Smooth muscle cell (in vitro differentiated cells): ENCODE results near the gene SFMBT2. TPM values are rescaled to one million over a fixed set of nuclear protein-coding genes. Genes with fewer than 3 reads are reported as not detected.

Source experiments
- DNase-seq: peaks from one replicate; lab custom pipeline; 2025; ENCODE audit not compliant: unreplicated experiment; lab: John Stamatoyannopoulos, UW
- H2AFZ ChIP-seq: fragments of 200-600 bp; sonication (generic); 2 replicates; pipeline ENCODE4 v1.6.0; 2016; ENCODE audit warnings: antibody characterized with exemption, low read depth, mild to moderate bottlenecking
- H3F3A ChIP-seq: fragments of 200-600 bp; sonication (generic); 2 replicates; pipeline ENCODE4 v1.6.0; 2017; ENCODE audit warnings: antibody characterized with exemption, low read depth
- H3K27ac ChIP-seq: fragments of 200-600 bp; sonication (generic); 2 replicates; pipeline ENCODE4 v1.5.1; 2016; ENCODE audit warnings: low read depth, mild to moderate bottlenecking
- H3K27me3 ChIP-seq: fragments of 200-600 bp; sonication (generic); 2 replicates; pipeline ENCODE4 v1.6.1; 2016; ENCODE audit warnings: low read depth, mild to moderate bottlenecking
- H3K36me3 ChIP-seq: fragments of 200-600 bp; sonication (generic); 2 replicates; pipeline ENCODE4 v1.5.1; 2016; ENCODE audit warnings: low read depth
- H3K4me1 ChIP-seq: fragments of 200-600 bp; sonication (generic); 2 replicates; pipeline ENCODE4 v1.5.1; 2016; ENCODE audit warnings: low read depth
- H3K4me2 ChIP-seq: fragments of 200-600 bp; sonication (generic); 2 replicates; pipeline ENCODE4 v1.6.0; 2016; ENCODE audit warnings: mild to moderate bottlenecking
- H3K4me3 ChIP-seq: fragments of 200-600 bp; sonication (generic); 2 replicates; pipeline ENCODE4 v1.5.1; 2016; ENCODE audit warnings: mild to moderate bottlenecking
- H3K79me2 ChIP-seq: fragments of 200-600 bp; sonication (generic); 2 replicates; pipeline ENCODE4 v1.6.0; 2016; ENCODE audit warnings: low read depth, mild to moderate bottlenecking
- H3K9ac ChIP-seq: fragments of 200-600 bp; sonication (generic); 2 replicates; pipeline ENCODE4 v1.6.0; 2016; ENCODE audit warnings: low read depth
- H3K9me3 ChIP-seq: fragments of 200-600 bp; sonication (generic); replicated peaks from 2 replicates; pipeline ENCODE4 v1.5.1; 2016; ENCODE audit warnings: low read depth
- H4K20me1 ChIP-seq: fragments of 200-600 bp; sonication (generic); 2 replicates; pipeline ENCODE4 v1.6.0; 2016; ENCODE audit warnings: low read depth
- WGBS: methylation state at CpG from one replicate; pipeline ENCODE4 v1.1.7; 2016; ENCODE audit warnings: low lambda C conversion rate; 5-methylcytosine and 5-hydroxymethylcytosine counted together
- polyA plus RNA-seq: library from polyadenylated mRNA; unstranded; fragments of >200 nt; fragmentation: Nextera tagmentation; extraction: Ambion mirVana; gene quantifications from 2 replicates; pipeline ENCODE4 v1.2.1, GENCODE V29; 2016
- total RNA-seq: library from RNA; depleted of rRNA; stranded (reverse); fragments of >200 nt; gene quantifications from 2 replicates; pipeline ENCODE4 v1.2.3, GENCODE V29; 2014
- TF ChIP-seq, protein P1 (sequence below): fragments of 200-600 bp; sonication (generic); IDR thresholded peaks from 2 replicates; pipeline ENCODE4 v1.5.1; 2017; ENCODE audit warnings: borderline replicate concordance, mild to moderate bottlenecking, antibody characterized with exemption; ENCODE audit not compliant: insufficient read depth, poor library complexity, severe bottlenecking

Gene SFMBT2
- total and polyA plus RNA-seq, 2 experiments from 2014 or later, result 0.90 to 1.4 TPM

DNA sequence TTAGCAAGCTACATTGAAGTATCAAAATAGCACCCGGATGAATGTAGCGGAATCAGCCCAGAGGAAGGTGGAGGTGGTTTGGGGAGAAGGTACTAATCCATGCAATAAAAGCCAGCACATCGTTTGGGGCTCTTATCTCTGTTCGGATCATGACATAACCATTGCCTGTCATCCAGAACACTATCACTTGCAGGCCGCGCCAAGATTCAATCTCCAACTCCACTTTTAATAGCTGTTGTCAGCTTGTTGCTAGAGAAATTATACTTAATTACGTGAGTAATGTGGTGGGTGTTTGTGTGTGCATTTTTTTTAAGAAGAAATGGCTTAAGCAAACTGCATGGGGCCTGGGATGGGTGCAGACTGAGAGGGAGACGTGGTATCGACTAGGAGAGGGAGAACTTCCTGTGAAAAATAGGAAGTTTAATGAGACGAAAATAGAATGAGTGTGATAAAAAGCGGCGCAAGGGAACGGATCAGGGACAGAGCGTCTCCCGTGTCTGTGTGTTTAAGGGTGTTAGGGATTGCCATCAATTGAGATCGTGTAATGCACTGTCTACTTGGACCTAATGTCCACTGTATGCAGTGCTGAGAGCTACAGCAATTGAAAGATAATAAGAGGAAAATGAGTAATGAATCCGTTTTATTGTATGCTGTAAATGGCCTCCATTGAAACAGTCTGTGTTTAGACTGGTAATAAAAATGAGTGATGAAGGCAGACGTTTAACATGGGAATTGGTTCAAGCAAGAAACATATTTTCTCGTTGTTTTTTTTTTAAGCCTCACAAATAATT lies 27.6 kb upstream of the SFMBT2 start:
- Histone ChIP-seq H2AFZ (peak overlapping the region; percentile 65), H3K36me3 (no peaks in the 10 kb centered on the region), H4K20me1 (no peaks in the 10 kb centered on the region), H3K4me1 (peaks cover 4% of the 10 kb centered on the region), H3K27ac (no peak overlapping the region), H3K4me2 (peak overlapping the region; percentile 63), H3K79me2 (no peaks in the 10 kb centered on the region), H3K9me3 (no peaks in the 10 kb centered on the region), H3F3A (no peaks in the 10 kb centered on the region), H3K9ac (no peak overlapping the region), H3K4me3 (no peak overlapping the region), H3K27me3 (peaks cover 20% of the 10 kb centered on the region)
- WGBS, result 40% methylated on average over 19 of the region's 19 CpGs
- TF ChIP-seq, protein P1, sequence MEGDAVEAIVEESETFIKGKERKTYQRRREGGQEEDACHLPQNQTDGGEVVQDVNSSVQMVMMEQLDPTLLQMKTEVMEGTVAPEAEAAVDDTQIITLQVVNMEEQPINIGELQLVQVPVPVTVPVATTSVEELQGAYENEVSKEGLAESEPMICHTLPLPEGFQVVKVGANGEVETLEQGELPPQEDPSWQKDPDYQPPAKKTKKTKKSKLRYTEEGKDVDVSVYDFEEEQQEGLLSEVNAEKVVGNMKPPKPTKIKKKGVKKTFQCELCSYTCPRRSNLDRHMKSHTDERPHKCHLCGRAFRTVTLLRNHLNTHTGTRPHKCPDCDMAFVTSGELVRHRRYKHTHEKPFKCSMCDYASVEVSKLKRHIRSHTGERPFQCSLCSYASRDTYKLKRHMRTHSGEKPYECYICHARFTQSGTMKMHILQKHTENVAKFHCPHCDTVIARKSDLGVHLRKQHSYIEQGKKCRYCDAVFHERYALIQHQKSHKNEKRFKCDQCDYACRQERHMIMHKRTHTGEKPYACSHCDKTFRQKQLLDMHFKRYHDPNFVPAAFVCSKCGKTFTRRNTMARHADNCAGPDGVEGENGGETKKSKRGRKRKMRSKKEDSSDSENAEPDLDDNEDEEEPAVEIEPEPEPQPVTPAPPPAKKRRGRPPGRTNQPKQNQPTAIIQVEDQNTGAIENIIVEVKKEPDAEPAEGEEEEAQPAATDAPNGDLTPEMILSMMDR, result no peak
- no peak for DNase-seq

- 39% methylated on average over 3 of the region's 3 CpGs for WGBS
- no peak for DNase-seq
- Histone ChIP-seq H3K36me3 (no peaks in the 10 kb centered on the region), H3K27ac (no peak overlapping the region), H3K4me2 (no peak overlapping the region), H2AFZ (no peak overlapping the region), H3K4me3 (no peak overlapping the region), H3K4me1 (peaks cover 10% of the 10 kb centered on the region), H3K9me3 (no peaks in the 10 kb centered on the region), H3K27me3 (peaks cover 11% of the 10 kb centered on the region), H3K79me2 (no peaks in the 10 kb centered on the region), H4K20me1 (no peaks in the 10 kb centered on the region), H3K9ac (no peak overlapping the region), H3F3A (no peaks in the 10 kb centered on the region)
- TF ChIP-seq, protein P1, result no peak
Observed at GRCh38 chr10:7436490-7437100, 25.8 kb upstream of the SFMBT2 start.

DNA sequence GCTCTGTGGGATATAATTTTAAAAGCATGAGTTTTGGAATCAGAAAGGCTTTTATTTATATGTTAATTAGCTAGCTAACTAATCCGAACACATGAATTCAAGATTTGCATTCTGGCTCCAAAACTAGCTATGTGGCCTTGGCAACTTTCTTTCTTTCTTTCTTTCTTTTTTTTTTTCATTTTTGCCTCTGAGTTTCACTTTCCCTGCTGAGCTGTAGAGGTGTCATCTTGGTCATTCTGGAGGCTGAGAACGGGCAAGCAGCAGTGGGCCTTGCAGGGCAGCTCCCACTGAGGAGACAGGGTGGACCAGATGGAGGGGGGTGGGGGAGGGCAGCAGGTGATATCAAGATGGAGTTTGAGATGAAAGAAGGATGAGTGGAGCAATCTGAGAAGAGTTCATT lies 24.8 kb upstream of the SFMBT2 start:
- peaks cover 10% of the 10 kb centered on the region for H3K4me1 ChIP-seq
- no peak for DNase-seq

More for the DNA sequence above, 24.8 kb upstream of the SFMBT2 start:
- no peak overlapping the region for H3K27ac ChIP-seq
- no peak overlapping the region for H2AFZ ChIP-seq
- no peak overlapping the region for H3K9ac ChIP-seq
- no peaks in the 10 kb centered on the region for H3F3A ChIP-seq
- H4K20me1 ChIP-seq, result no peaks in the 10 kb centered on the region
- peaks cover 6% of the 10 kb centered on the region for H3K27me3 ChIP-seq
- WGBS, result 91% methylated on average over 2 of the region's 2 CpGs
- no peaks in the 10 kb centered on the region for H3K79me2 ChIP-seq
- TF ChIP-seq, protein P1, result no peak
- no peaks in the 10 kb centered on the region for H3K9me3 ChIP-seq
- no peak overlapping the region for H3K4me3 ChIP-seq
- H3K36me3 ChIP-seq, result no peaks in the 10 kb centered on the region
- H3K4me2 ChIP-seq, result no peak overlapping the region
